NCI-H446 (cell line): ENCODE data around the gene SRSF7.
"Not testable (repeated sequence)": the region's sequence is repeated elsewhere in the genome, so short reads cannot be mapped to it uniquely, and the experiment has no call there.

Source experiments
- DNase-seq, 2 experiments: peaks; one replicate each; lab custom pipeline; 2025; lab: John Stamatoyannopoulos, UW

The SRSF7 gene

DNA sequence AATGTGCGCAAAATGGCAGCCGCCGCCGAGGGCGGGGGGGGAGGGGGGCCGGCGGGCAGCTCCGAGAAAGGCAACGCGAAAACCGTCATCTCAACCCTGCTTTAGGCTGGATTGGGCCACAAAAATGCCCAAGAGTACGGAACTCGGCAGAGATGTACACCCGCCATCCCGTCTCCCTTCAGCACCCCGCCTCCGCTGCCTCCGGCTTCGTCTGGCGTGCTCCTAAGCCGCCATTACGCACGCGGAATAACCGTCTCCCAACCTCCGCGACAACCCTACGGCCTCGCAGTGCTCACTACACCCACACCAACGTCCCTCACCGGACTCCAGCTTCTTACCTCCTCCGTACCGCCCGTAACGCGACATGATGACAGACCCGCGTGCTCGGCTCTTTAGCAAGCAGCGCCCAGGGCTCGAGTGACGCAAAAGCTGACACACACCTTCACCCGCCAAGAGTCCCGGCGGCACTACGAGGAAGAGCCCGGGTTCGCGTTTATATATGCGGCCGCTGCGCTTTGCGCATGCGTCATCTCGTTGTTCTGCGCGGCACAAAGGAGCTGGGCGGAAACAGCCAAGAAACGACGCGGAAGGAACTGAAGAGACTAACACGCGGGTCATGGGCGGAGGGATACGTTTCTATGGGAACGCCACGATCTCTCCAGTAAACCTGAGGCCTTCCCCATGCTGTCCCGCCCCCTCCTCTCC, at the start of gene SRSF7:
Gene SRSF7 (minus strand): TSS at position 471 of the 705 bp plus-strand sequence. CDS start 105 bp downstream, at position 366.
- peak; percentile 97 to 99 for DNase-seq

- no peak for DNase-seq
These were observed 46.8 kb upstream of the SRSF7 start for GRCh38 chr2:38797953-38798352.

DNA sequence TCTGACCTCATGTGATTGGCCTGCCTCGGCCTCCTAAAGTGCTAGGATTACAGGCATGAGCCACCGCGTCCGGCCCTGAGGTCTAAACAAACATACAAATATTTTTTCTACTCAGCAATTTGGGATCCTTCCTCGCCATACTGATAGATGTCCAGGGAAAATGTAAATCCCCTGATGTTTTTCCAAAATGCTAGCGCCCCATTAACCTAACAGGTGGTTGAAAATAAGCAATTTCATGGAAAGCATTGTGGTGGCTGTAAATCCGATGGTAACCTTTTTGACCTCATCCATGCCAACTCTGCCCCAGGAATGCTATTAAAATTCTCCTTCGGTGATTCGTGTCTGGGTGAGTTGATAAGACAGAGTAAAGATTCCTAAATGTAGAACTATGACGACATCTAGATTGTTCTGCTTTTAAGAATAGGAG, 46.1 kb upstream of the SRSF7 start:
- no peak for DNase-seq

GRCh38 chr2:38795016-38795415, 43.9 kb upstream of the SRSF7 start:
- DNase-seq: not testable (repeated sequence)

DNA sequence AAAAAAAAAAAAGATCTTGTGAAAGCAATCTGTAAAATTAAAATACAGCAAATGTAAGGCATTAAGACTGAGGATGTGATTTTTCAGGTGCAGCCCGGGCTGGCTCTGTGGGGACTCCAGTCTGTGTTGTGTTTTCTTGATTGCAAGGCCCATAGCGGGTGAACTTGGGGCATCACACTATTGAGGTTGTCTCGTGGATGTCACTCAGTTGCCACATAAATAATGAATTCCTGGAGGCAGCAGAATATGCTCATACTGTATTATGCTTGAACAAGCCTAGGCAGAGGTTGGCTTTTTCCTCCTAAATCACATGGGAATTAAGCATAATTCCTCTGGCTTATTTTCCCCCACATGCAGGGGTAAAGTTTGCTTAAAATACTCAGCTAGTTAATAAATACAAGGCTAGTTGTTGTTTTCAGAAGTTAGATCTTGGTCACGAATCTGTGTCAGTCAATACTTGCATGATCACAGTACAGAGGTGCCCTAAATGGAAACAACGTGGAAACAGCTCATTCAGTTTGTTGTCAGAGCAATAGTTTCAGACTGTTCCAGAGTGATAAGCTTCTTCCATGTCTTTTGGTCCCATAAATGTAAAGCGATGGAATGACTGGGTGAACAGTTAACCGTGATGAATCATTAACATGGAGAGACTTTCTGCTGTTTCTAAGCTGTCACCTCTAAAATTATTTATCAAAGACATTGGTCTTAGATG, 43.2 kb upstream of the SRSF7 start:
- DNase-seq: no peak

GRCh38 chr2:38793511-38793910, 42.4 kb upstream of the SRSF7 start:
- DNase-seq: no peak

- no peak for DNase-seq
These were observed 41.6 kb upstream of the SRSF7 start for GRCh38 chr2:38792751-38793150.

DNA sequence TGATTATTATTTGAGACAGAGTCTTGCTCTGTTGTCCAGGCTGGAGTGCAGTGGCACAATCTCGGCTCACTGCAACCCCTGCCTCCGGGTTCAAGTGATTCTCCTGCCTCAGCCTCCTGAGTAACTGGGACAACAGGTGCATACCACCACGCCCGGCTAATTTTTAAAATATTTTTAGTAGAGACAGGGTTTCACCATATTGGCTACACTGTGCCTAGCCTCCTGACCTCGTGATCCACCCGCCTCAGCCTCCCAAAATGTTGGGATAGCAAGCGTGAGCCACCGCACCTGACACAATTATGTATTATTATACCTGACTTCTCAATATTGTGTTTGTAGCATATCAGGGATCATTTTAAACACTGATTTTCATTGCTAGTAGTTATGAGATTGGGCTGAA, 41.2 kb upstream of the SRSF7 start:
- not testable (repeated sequence) for DNase-seq

GRCh38 chr2:38791744-38792143, 40.6 kb upstream of the SRSF7 start:
- no peak for DNase-seq

- no peak for DNase-seq
These were observed 38.5 kb upstream of the SRSF7 start for GRCh38 chr2:38789691-38790090.

DNA sequence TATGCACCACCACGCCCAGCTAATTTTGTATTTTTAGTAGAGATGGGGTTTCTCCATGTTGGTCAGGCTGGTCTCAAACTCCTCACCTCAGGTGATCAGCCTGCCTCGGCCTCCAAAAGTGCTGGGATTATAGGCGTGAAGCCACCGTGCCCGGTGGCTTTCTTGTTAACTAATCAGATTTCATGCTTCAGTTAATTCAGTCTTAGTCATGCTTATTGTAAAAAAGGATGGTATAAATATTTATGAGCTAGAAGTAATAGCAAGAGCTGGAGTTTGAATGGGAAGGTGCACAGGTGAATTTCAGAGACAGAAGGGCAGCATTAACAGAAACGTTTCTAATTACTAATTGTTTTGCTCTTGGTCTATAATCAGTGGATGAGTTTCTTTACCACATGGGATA, 37.1 kb upstream of the SRSF7 start:
- no peak for DNase-seq

DNA sequence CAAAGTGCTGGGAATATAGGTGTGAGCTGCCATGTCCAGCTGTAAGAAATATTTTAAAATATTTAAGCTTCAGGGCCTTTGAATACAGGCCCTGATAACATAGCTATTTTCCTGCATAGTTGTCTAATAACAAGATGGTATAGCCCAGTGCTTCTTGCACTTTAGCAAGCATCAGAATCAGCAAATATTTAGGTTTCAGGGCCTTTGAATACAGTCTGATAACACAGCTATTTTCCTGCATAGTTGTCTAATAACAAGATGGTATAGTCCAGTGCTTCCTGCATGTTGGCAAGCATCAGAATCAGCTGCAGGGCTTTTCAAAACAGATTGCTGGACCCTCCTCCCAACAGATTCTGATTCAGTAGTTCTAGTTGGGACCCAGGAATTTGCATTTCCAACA, 32.4 kb upstream of the SRSF7 start:
- no peak for DNase-seq

DNA sequence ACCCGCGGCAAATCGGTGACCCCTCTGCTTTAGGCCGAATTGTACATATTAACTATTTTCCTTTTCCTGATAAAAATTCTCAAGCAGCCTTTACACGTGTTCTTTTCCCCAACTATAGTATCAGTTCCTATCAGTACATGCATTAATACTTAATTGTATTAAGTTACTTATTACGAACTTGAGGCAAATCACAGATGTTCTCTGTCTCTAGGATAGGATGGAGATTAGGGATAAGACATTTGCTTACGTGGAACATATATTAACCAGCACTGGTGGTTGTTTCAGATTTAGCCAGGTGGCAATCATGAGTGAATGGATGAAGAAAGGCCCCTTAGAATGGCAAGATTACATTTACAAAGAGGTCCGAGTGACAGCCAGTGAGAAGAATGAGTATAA, 27.5 kb upstream of the SRSF7 start:
- no peak for DNase-seq

DNA sequence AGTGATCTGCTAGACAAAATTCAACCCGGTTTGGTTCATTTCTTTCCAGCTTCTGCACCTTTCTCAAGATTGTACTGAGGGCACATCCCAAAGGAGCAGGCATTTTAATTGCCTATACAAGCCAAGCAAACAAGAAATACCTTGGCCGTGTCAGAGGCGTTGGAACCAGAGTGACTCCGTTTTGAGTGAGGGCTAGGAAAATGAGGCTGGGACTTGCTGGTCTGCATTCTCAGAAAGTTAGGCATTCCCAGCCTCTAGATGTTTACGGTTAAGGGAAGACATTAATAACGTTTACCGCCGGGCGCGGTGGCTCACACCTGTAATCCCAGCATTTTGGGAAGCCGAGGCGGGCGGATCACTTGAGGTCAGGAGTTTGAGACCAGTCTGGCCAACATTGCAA, 25.4 kb upstream of the SRSF7 start:
- DNase-seq: no peak

DNA sequence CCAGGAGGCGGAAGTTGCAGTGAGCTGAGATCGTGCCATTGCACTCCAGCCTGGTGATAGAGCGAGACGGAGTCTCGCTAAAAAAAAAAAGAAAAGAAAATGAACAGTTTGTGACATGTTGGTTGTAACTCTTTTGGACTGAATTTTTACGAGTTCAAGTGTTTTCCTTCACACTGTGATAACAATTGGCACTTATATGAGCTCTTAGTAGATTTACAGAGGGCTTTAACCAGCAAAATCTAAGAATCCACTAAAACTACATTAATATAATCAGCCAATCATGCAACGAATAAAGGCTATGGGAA, 24.7 kb upstream of the SRSF7 start:
- no peak for DNase-seq

- DNase-seq: no peak
These were observed 24.1 kb upstream of the SRSF7 start for GRCh38 chr2:38775097-38775920.

DNA sequence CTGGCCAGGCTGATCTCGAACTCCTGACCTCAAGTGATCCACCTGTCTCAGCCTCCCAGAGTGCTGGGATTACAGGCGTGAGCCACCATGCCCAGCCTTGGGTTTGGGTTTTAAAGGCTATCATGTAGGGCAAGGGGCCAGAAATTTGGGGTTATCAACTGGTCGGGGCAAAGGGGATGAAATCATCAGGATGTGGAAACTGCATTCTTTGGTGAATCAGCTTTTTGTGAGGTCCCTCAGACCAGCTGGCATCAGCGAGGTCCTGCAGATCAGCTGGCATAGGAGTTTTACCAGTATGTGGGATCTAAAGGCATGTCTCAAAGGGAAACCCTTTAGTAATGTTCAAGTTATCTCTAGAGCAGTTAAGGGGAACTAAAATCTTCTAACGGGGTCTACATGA, 20.5 kb upstream of the SRSF7 start:
- DNase-seq: no peak

GRCh38 chr2:38765551-38765950, 14.4 kb upstream of the SRSF7 start:
- no peak for DNase-seq

DNA sequence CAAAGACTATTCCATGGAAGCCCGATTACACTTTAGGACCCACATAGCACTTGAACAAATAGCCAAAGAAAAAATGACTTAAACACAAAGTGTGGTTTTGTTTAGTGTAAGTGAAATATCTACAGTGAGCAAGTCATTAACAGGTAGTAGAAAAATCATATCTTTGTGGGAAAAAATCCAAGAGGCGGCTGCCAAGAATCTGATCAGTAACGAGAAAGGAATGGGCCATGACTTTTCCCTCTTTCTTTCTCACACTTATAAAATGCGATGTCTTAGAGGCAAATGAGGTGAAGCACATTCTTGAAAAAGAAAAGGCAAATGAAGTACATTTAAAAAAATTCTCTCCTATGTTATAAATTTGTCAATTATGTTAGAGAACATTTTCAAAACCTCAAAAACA, 14.0 kb upstream of the SRSF7 start:
- no peak for DNase-seq

DNA sequence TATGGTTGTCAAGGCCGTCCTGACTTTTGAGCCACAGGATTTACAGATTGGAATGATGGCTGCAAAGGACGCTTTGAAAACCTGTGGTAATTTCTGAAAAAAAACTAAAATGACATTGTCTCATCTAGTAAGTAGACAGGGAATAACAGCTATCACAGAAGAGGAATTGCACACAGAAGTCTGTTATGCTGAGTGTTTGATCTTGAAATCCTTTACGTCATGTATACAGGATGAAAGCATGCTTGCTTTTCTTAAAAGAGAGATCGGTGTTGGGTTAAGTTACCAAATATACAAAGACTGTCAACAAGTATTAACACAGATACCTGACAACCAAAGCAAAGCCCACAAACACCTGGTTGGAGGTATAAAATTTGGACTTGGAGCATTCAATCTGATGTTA, 12.6 kb upstream of the SRSF7 start:
- no peak for DNase-seq

DNA sequence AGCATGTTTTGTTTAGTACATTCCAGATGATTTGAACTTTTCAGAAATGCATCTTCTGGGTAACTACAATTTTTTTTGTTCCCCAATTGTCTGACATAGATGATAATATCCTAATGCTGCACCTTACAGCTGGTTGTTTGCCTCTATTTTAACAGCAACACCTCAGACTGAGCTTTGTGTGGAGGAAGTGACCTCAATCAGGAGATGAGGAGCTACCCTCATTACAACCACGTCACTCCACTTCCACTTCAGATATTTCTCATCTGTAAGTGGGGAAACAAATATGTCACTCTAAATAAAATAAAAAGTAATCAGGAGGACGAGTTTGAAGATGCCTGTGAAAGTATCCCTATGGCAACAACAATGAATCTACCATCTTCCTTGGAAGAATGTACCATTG, 12.1 kb upstream of the SRSF7 start:
- DNase-seq: no peak

- not testable (repeated sequence) for DNase-seq
These were observed 4.7 kb upstream of the SRSF7 start for GRCh38 chr2:38755891-38756290.

DNA sequence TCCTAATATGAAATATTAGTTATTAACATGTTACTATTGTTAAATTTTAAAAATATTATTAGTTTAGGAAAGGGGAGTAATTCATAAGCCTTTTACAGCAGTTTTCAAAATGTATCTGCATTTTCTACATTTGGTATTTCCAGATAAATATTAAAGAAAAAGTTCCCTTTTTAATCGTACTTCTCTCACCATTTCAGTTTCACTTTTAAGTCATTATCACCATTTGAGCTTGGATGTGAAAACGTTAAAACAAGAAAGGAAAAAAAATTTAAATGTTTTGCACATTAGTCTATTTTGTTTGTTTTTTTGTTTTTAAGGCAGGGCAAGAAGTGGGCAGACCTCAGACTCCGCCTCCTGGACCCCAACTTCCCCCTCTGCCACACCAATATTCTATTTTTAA, 3.3 kb upstream of the SRSF7 start:
- DNase-seq: no peak
